ENCODE results near the gene NFKBIA. TPM values are rescaled to one million over a fixed set of nuclear protein-coding genes. Genes with fewer than 3 reads are reported as not detected.
"Not testable (repeated sequence)": the region's sequence is repeated elsewhere in the genome, so short reads cannot be mapped to it uniquely, and the experiment has no call there.

NFKBIA gene
- total RNA-seq, 1 donor from 2014 or later, result 88.2 TPM

DNA sequence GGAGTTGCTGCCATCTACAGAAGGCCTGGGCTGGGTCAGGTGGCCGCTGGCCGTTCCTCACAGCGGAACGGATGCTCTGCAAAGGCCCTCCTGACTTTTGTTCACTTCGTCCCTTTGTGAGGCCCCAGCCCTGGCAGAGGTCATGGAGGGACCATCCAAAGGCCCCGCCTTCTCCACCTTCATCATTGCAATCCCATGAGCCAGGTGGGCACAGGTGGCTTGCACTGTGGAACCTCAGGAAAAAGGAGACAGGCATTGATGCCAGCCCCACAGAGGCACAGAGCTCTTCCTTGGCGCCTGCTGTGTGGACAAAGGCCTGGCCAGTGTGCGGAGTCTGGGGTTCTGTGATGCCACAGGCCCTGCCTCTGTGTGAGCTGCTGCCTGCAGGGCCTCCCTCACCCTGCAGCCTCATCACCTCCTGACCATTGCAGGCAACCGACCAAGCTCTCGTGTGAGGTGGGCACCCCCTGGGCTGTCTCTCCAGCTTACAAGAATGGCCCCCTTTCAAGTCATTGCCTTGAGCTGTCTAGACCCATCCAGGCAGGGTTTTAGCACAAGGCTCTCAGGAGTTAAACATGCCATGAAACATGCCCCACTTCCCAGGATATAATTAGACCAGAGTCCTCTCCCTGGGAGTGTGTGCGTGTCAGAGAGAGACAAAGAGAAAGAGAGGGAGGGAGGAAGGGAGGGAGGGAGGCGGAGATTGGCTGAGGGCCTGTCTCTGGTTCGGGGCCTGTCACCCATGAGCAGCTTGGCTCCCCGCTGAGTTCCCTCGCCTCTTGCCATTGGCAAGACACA lies 19.3 kb downstream of the NFKBIA start:
- H3K27me3 ChIP-seq (ENCODE audit: control insufficient read depth in 3 of 3, insufficient read depth in 3 of 3, low read length in 3 of 3), result no peaks in the 10 kb centered on the region
- peak overlapping the region; percentile 88 for H3K27ac ChIP-seq (ENCODE audit: low read depth, low read length)
- peak overlapping the region; percentile 48 to 66 (median 48) for H3K4me3 ChIP-seq (ENCODE audit: low read length in 3 of 3)
- no peaks in the 10 kb centered on the region for H3K9me3 ChIP-seq (ENCODE audit: control insufficient read depth in 3 of 3, low read length in 3 of 3)
- H3K36me3 ChIP-seq (ENCODE audit: control insufficient read depth in 3 of 3, insufficient read depth in 3 of 3, low read length in 3 of 3), result no peaks in the 10 kb centered on the region
- H3K4me1 ChIP-seq (ENCODE audit: control insufficient read depth in 3 of 3, insufficient read depth in 3 of 3, low read length in 3 of 3), result peaks cover 36 to 52% (median 43%) of the 10 kb centered on the region in 3 donors
- H3K9ac ChIP-seq (ENCODE audit: low read depth in 1 of 3, low read length in 3 of 3), result peak overlapping the region; percentile 48 to 81 (median 54)

DNA sequence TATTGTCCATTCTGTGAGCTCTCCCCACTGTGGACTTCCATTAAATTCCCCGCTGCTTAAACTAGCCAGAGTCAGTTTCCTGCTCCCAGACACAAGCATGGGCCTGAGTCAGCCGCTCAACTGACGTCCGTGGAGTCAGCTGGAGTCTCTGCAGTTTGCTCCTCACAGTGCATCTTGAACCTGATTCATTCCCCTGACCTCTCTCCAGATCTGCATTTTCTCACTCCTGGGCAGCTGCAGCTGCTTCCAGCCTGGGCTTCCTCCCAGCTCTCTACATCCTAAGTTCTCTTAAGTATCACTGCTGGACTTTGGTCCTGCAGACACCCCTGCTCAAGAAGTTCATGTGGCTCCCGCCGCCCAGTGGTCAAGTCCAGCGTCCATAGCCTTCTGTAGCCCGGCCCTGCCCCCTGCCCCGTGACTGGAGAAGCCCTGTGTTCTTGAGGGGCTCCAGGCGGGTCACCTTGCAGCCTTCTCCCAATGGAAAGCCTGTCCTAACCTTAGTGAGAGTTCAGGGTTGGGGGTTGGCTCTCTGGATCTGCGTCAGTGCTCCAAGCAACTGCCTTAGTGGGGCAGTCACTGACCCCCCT lies 20.0 kb downstream of the NFKBIA start:
- Histone ChIP-seq H3K27me3 (ENCODE audit: control insufficient read depth in 3 of 3, insufficient read depth in 3 of 3, low read length in 3 of 3) (no peaks in the 10 kb centered on the region), H3K4me3 (ENCODE audit: low read length in 3 of 3) (peak overlapping the region in 2 of 3 donors; percentile 53 to 66), H3K27ac (ENCODE audit: low read depth, low read length) (peak overlapping the region; percentile 88), H3K36me3 (ENCODE audit: control insufficient read depth in 3 of 3, insufficient read depth in 3 of 3, low read length in 3 of 3) (no peaks in the 10 kb centered on the region), H3K9ac (ENCODE audit: low read depth in 1 of 3, low read length in 3 of 3) (peak overlapping the region; percentile 48 to 81 (median 58)), H3K9me3 (ENCODE audit: control insufficient read depth in 3 of 3, low read length in 3 of 3) (no peaks in the 10 kb centered on the region), H3K4me1 (ENCODE audit: control insufficient read depth in 3 of 3, insufficient read depth in 3 of 3, low read length in 3 of 3) (peaks cover 36 to 52% (median 43%) of the 10 kb centered on the region in 3 donors)

DNA sequence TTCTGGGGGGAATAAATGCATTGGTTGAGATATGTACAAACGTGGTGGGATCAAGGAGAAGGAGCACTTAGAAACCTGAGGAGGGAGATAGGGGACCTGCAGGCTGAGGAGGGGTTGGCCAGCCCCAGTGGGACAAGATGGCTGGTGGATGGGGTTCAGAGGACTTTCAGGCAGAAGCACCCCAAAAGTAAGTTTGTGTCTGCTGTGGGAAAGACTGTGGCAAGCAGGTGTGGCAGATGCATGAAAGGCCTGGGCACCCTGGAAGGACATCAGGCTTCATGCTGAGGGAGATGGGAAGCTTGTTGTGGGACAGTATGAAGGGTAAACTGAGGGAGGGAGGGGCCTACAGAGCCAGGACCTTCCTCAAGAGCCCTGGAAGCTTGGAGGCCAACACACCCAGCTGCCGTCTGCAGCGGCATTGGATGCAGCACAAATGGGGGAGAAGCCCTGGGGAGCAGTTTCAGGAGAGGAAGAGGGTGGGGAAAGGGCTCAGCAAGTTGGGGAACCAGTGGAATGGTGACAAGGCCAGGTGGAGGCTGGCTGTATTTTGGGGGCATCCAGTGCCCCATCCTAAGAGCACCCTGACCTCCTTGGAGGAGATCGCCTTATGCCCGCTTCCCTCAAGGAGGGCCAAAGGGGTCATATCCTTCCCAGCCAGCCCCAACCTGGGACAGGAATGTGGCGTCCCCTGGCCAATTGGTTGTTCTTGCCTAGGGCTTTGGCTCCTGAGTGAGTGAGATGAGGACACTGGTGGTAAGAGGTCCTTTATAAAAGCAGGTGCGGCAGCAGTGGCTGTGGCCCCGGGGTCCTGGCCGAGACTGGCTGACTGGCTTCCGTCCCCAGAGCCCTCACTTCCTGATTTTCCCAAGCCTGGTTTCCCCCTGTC lies 20.7 kb downstream of the NFKBIA start:
- Histone ChIP-seq H3K9ac (ENCODE audit: low read depth in 1 of 3, low read length in 3 of 3) (peak overlapping the region; percentile 48 to 81 (median 58)), H3K9me3 (ENCODE audit: control insufficient read depth in 3 of 3, low read length in 3 of 3) (no peaks in the 10 kb centered on the region), H3K4me1 (ENCODE audit: control insufficient read depth in 3 of 3, insufficient read depth in 3 of 3, low read length in 3 of 3) (peaks cover 36 to 46% (median 43%) of the 10 kb centered on the region in 3 donors), H3K36me3 (ENCODE audit: control insufficient read depth in 3 of 3, insufficient read depth in 3 of 3, low read length in 3 of 3) (no peaks in the 10 kb centered on the region), H3K4me3 (ENCODE audit: low read length in 3 of 3) (peak overlapping the region in 2 of 3 donors; percentile 14 to 53), H3K27ac (ENCODE audit: low read depth, low read length) (peak overlapping the region; percentile 88), H3K27me3 (ENCODE audit: control insufficient read depth in 3 of 3, insufficient read depth in 3 of 3, low read length in 3 of 3) (no peaks in the 10 kb centered on the region)

DNA sequence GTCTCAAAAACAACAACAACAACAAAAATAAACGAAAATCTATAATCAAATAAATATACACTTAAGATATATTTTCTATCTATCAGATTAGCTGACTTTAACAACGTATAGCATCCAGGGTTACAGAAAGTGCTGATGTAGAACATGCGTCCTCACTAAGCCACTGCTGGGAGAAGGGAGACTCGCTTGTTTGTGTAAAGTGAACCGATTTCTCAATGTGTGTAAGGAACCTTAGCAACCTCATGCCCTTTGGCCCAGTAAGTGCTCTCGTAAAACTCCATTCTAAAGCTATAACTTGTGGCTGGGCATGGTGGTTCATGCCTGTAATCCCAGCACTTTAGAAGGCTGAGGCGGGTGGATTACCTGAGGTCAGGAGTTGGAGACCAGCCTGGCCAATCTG lies 23.8 kb downstream of the NFKBIA start:
- H3K36me3 ChIP-seq (ENCODE audit: control insufficient read depth in 3 of 3, insufficient read depth in 3 of 3, low read length in 3 of 3), result no peaks in the 10 kb centered on the region
- H3K4me3 ChIP-seq (ENCODE audit: low read length in 3 of 3), result no peak overlapping the region
- no peaks in the 10 kb centered on the region for H3K9me3 ChIP-seq (ENCODE audit: control insufficient read depth in 3 of 3, low read length in 3 of 3)
- no peak overlapping the region for H3K9ac ChIP-seq (ENCODE audit: low read depth in 1 of 3, low read length in 3 of 3)
- no peak overlapping the region for H3K27ac ChIP-seq (ENCODE audit: low read depth, low read length)
- no peaks in the 10 kb centered on the region for H3K27me3 ChIP-seq (ENCODE audit: control insufficient read depth in 3 of 3, insufficient read depth in 3 of 3, low read length in 3 of 3)
- peaks cover 26 to 29% (median 27%) of the 10 kb centered on the region in 3 donors for H3K4me1 ChIP-seq (ENCODE audit: control insufficient read depth in 3 of 3, insufficient read depth in 3 of 3, low read length in 3 of 3)

DNA sequence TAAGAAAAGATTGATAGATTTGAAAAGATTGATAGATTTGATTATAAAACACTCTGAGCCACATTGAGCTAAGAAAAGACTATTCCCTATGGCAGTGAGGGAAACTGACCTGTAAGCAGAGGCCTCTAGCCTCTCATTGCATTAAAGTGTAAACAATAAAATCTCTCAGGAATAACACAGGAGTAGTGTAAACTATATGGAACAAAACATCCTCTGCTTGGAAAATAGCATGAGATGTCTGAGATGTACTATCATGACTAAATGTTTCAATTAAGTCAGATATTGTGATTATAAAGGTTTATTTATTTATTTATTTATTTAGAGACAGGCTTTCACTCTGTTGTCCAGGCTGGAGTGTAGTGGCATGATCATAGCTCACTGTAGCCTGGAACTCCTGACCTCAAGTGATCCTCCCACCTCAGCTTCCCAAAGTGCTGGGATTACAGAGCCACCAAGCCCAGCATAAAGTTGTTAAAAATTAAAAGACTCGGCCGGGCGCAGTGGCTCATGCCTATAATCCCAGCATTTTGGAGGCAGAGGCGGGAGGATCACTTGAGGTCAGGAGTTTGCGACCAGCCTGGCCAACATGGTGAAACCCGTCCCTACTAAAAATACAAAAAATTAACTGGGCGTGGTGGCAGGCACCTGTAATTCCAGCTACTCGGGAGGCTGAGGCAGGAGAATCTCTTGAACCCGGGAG lies 25.2 kb downstream of the NFKBIA start:
- H3K4me3 ChIP-seq (ENCODE audit: low read length in 3 of 3); H3K9ac ChIP-seq (ENCODE audit: low read depth in 1 of 3, low read length in 3 of 3); H3K9me3 ChIP-seq (ENCODE audit: control insufficient read depth in 3 of 3, low read length in 3 of 3); H3K27me3 ChIP-seq (ENCODE audit: control insufficient read depth in 3 of 3, insufficient read depth in 3 of 3, low read length in 3 of 3); H3K36me3 ChIP-seq (ENCODE audit: control insufficient read depth in 3 of 3, insufficient read depth in 3 of 3, low read length in 3 of 3); H3K27ac ChIP-seq (ENCODE audit: low read depth, low read length): not testable (repeated sequence)
- H3K4me1 ChIP-seq (ENCODE audit: control insufficient read depth in 3 of 3, insufficient read depth in 3 of 3, low read length in 3 of 3), result peaks cover 12 to 17% (median 14%) of the 10 kb centered on the region in 3 donors

DNA sequence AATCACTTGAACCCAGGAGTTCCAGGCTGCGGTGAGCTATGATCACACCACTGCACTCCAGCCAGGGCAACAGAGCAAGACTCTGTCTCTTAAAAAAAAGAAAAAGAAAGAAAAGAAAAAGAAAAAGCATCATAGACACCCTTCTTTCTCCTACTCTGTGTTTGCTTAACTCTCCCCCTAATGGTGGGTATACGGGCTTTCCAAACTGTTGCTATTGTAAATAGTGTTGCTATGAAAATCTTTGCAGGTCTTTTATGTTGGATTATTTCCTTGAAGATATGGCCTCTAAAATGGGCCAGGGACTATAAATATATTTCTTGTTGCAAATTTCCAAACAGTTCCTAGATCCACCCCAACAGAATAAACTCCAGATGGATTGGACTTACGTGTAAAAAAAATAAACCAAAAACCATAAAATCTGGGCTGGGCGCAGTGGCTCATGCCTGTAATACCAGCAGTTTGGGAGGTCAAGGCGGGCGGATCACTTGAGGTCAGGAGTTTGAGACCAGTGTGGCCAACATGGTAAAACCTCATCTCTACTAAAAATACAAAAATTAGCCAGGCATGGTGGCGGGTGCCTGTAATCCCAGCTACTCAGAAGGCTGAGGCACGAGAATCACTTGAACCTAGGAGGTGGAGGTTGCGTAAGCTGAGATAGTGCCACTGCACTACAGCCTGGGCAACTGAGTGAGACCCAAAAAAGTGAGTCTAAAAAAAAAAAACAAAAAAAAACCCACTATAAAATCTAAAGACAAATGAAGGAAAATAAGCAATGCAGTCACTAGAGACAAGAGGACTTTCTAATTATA lies 25.9 kb downstream of the NFKBIA start:
- Histone ChIP-seq H3K4me3 (ENCODE audit: low read length in 3 of 3) (no peak overlapping the region), H3K9me3 (ENCODE audit: control insufficient read depth in 3 of 3, low read length in 3 of 3) (no peaks in the 10 kb centered on the region), H3K9ac (ENCODE audit: low read depth in 1 of 3, low read length in 3 of 3) (no peak overlapping the region), H3K4me1 (ENCODE audit: control insufficient read depth in 3 of 3, insufficient read depth in 3 of 3, low read length in 3 of 3) (peaks cover 4 to 9% (median 7%) of the 10 kb centered on the region in 3 donors), H3K36me3 (ENCODE audit: control insufficient read depth in 3 of 3, insufficient read depth in 3 of 3, low read length in 3 of 3) (no peaks in the 10 kb centered on the region), H3K27me3 (ENCODE audit: control insufficient read depth in 3 of 3, insufficient read depth in 3 of 3, low read length in 3 of 3) (no peaks in the 10 kb centered on the region), H3K27ac (ENCODE audit: low read depth, low read length) (no peak overlapping the region)

DNA sequence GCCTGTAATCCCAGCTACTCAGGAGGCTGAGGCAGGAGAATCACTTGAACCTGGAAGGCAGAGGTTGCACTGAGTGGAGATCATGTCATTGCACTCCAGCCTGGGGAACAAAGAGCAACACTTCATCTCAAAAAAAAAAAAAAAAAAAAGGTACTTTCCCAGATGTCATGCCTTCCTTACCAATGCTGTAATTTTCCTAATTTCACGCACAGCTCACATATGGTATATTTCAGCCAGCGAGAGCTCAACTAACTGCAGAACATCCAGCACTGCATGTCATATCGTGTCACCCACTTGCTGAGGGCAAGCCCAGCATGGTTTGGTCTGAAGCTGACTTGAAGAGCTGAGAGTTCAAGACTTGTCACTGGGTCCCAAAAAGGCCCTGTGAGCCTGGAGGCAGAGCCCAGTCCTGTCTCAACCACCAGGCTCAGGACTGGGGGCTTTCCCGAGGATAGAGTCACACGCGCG lies 29.0 kb downstream of the NFKBIA start:
- H3K9me3 ChIP-seq (ENCODE audit: control insufficient read depth in 3 of 3, low read length in 3 of 3), result no peaks in the 10 kb centered on the region
- no peaks in the 10 kb centered on the region for H3K36me3 ChIP-seq (ENCODE audit: control insufficient read depth in 3 of 3, insufficient read depth in 3 of 3, low read length in 3 of 3)
- H3K27ac ChIP-seq (ENCODE audit: low read depth, low read length), result no peak overlapping the region
- no peak overlapping the region for H3K4me3 ChIP-seq (ENCODE audit: low read length in 3 of 3)
- no peak overlapping the region for H3K9ac ChIP-seq (ENCODE audit: low read depth in 1 of 3, low read length in 3 of 3)
- peaks cover 0 to 3% (median 0%) of the 10 kb centered on the region in 3 donors for H3K4me1 ChIP-seq (ENCODE audit: control insufficient read depth in 3 of 3, insufficient read depth in 3 of 3, low read length in 3 of 3)
- no peaks in the 10 kb centered on the region for H3K27me3 ChIP-seq (ENCODE audit: control insufficient read depth in 3 of 3, insufficient read depth in 3 of 3, low read length in 3 of 3)

DNA sequence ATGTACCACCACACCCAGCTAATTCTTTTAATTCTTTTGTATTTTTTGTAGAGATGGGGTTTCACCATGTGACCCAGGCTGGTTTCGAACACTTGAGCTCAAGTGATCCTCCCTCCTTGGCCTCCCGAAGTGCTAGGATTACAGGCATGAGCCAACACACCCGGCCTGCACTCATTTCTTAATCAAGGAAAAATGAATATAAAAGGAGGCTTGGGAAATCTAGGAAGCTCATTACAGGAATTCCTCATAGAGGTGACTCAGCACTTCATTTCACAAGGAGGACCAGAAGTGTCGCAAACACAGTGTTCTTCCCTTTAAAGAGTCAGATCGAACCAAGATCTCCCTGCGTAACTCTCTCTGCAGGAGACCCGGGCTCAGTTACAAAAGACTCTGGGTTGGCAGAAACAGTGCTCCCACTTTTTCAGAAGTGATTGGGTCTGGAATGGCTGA lies 30.3 kb downstream of the NFKBIA start:
- no peak overlapping the region for H3K4me3 ChIP-seq (ENCODE audit: low read length in 3 of 3)
- no peak overlapping the region for H3K27ac ChIP-seq (ENCODE audit: low read depth, low read length)
- no peaks in the 10 kb centered on the region for H3K36me3 ChIP-seq (ENCODE audit: control insufficient read depth in 3 of 3, insufficient read depth in 3 of 3, low read length in 3 of 3)
- H3K9ac ChIP-seq (ENCODE audit: low read depth in 1 of 3, low read length in 3 of 3), result no peak overlapping the region
- H3K27me3 ChIP-seq (ENCODE audit: control insufficient read depth in 3 of 3, insufficient read depth in 3 of 3, low read length in 3 of 3), result no peaks in the 10 kb centered on the region
- H3K4me1 ChIP-seq (ENCODE audit: control insufficient read depth in 3 of 3, insufficient read depth in 3 of 3, low read length in 3 of 3), result peaks cover under 1 to 13% (median under 1%) of the 10 kb centered on the region in 3 donors
- H3K9me3 ChIP-seq (ENCODE audit: control insufficient read depth in 3 of 3, low read length in 3 of 3), result no peaks in the 10 kb centered on the region

DNA sequence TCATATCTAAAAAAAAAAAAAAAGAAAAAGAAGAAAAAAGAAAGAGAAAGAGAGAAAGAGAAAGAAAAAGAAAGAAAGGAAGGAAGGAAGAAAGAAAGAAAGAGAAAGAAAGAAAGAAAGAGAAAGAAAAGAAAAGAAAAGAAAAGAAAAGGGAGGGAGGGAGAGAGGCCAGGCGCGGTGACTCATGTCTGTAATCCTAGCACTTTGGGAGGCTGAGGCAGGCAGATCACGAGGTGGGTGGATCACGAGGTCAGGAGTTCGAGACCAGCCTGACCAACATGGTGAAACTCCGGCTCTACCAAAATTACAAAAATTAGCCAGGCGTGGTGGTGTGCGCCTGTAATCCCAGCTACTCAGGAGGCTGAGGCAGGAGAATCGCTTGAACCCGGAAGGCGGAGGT lies 31.3 kb downstream of the NFKBIA start:
- not testable (repeated sequence) for H3K9me3 ChIP-seq (ENCODE audit: control insufficient read depth in 3 of 3, low read length in 3 of 3); H3K27me3 ChIP-seq (ENCODE audit: control insufficient read depth in 3 of 3, insufficient read depth in 3 of 3, low read length in 3 of 3)

More for the DNA sequence above, 31.3 kb downstream of the NFKBIA start:
- H3K4me3 ChIP-seq (ENCODE audit: low read length in 3 of 3); H3K9ac ChIP-seq (ENCODE audit: low read depth in 1 of 3, low read length in 3 of 3); H3K27ac ChIP-seq (ENCODE audit: low read depth, low read length); H3K36me3 ChIP-seq (ENCODE audit: control insufficient read depth in 3 of 3, insufficient read depth in 3 of 3, low read length in 3 of 3): not testable (repeated sequence)
- H3K4me1 ChIP-seq (ENCODE audit: control insufficient read depth in 3 of 3, insufficient read depth in 3 of 3, low read length in 3 of 3), result peaks cover 6 to 20% (median 8%) of the 10 kb centered on the region in 3 donors
